ENCODE measurements around the gene KCNN1. TPM values are rescaled to one million over a fixed set of nuclear protein-coding genes. Genes with fewer than 3 reads are reported as not detected.

The KCNN1 gene
- total and polyA plus RNA-seq, 2 of the 13 experiments (the other 11 are each of a cell fraction or from before 2014, with no cell fraction given): 0.04 TPM; not detected in 1

- no peak for TF ChIP-seq REST (IDR thresholded peaks at IDR 0.05; ENCODE audit: borderline replicate concordance in 1 of 2, low read depth in 1 of 2, low read length in 2 of 2)
- TF ChIP-seq ESRRA (CRISPR knock-in tag; IDR thresholded peaks at IDR 0.05; ENCODE audit: low read depth): peak; percentile 93
- TF ChIP-seq NPAS2 (CRISPR knock-in tag; IDR thresholded peaks at IDR 0.05; ENCODE audit: borderline replicate concordance): no peak
- no peak for TF ChIP-seq ZNF30 (CRISPR knock-in tag; IDR thresholded peaks at IDR 0.05)
- no peak for TF ChIP-seq TP53 (CRISPR knock-in tag; conservative IDR thresholded peaks at IDR 0.05)
- TF ChIP-seq ZNF678 (CRISPR knock-in tag; IDR thresholded peaks at IDR 0.05): no peak
- TF ChIP-seq HINFP (CRISPR knock-in tag; IDR thresholded peaks at IDR 0.05; ENCODE audit: low read depth): 0 out of 2 replicates have a peak, but pooled peaks have one; percentile 25
- TF ChIP-seq KLF6 (CRISPR knock-in tag; IDR thresholded peaks at IDR 0.05): peak; percentile 83
- no peak for TF ChIP-seq PAX8 (CRISPR knock-in tag; IDR thresholded peaks at IDR 0.05; ENCODE audit: borderline replicate concordance)
- TF ChIP-seq PCBP2 (optimal IDR thresholded peaks at IDR 0.05; ENCODE audit: low read depth, low read length, poor library complexity, severe bottlenecking): no peak
- TF ChIP-seq ZNF484 (CRISPR knock-in tag; IDR thresholded peaks at IDR 0.05; ENCODE audit: borderline replicate concordance, low read depth): no peak
- TF ChIP-seq POGK (CRISPR knock-in tag; conservative IDR thresholded peaks at IDR 0.05): no peak; the same call in 1 of the 2 replicates
- no peak for TF ChIP-seq PHF5A (CRISPR knock-in tag; IDR thresholded peaks at IDR 0.05; ENCODE audit: low read depth, unreplicated experiment)
- no peak for TF ChIP-seq ZNF263 (CRISPR knock-in tag; IDR thresholded peaks at IDR 0.05)
- TF ChIP-seq SMAD1 (CRISPR knock-in tag; IDR thresholded peaks at IDR 0.05; ENCODE audit: borderline replicate concordance, low read depth): no peak
- no peak for TF ChIP-seq GMEB2 (CRISPR knock-in tag; IDR thresholded peaks at IDR 0.05; ENCODE audit: low read depth)
- TF ChIP-seq ETS1 (CRISPR knock-in tag; IDR thresholded peaks at IDR 0.05): no peak
- peak; percentile 69 for TF ChIP-seq THAP11 (CRISPR knock-in tag; IDR thresholded peaks at IDR 0.05)
These were observed 46.6 kb downstream of the KCNN1 start (continued) for GRCh38 chr19:18013210-18014111.
